Measurements from ENCODE around the gene PDGFB. TPM values are rescaled to one million over a fixed set of nuclear protein-coding genes. Genes with fewer than 3 reads are reported as not detected.

PDGFB gene
- total and polyA plus RNA-seq, 2 experiments from 2014 or later: 2.5 to 4.3 TPM

DNA sequence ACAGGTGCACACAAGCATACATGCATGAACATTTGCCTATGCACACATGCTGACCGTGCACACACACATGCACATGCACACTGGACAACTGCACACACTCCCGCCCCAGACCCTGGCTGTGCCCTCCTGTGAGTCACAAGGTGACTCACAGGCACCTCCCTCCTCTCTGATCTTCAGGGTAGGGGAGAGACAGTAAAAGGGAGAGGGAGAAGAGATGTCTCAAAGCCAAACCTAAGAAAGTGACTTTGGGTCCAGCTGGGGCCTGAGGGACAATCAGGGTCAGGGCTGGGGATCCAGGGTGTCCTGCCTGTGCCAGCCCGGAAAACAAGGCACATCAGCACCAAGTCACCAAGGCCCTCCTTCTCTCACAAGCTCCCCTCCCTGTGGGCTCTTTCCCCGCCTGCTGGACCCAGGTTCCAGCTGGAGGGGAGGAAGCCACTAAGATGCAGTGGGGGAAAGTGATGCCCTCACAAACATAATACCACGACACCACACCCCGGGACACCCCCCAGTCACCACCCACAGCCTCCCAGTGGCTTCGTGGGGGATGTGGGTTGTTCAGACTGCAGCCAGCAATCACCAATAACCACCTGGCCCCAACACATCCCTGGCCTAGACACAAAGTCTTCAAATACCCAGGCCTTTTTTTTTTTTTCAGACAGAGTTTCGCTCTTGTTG, 39.3 kb downstream of the PDGFB start:
- H3K4me2 ChIP-seq: no peak overlapping the region
- H2AFZ ChIP-seq: no peak overlapping the region
- H4K20me1 ChIP-seq (ENCODE audit: insufficient read depth, poor library complexity, severe bottlenecking): no peaks in the 10 kb centered on the region
- no peaks in the 10 kb centered on the region for H3K27me3 ChIP-seq
- no peaks in the 10 kb centered on the region for H3K79me2 ChIP-seq
- no peaks in the 10 kb centered on the region for H3K4me1 ChIP-seq (ENCODE audit: insufficient read depth)
- TF ChIP-seq EZH2 (IDR thresholded peaks at IDR 0.05; ENCODE audit: borderline replicate concordance) (no peak), EZH2phosphoT487 (IDR thresholded peaks at IDR 0.05; ENCODE audit: low read depth, severe bottlenecking, unreplicated experiment) (no peak)
- WGBS (ENCODE audit: low lambda C conversion rate, missing lambda C conversion rate): 71% methylated on average over 8 of the region's 8 CpGs
- no peak overlapping the region for H3K4me3 ChIP-seq
- no peak overlapping the region for H3K27ac ChIP-seq
- H3K9me2 ChIP-seq (replicated peaks; ENCODE audit: insufficient read depth): no peaks in the 10 kb centered on the region
- H3K9me3 ChIP-seq (ENCODE audit: low read depth): no peaks in the 10 kb centered on the region
- peak; percentile 65 for DNase-seq (ENCODE audit: low spot score)
- H3K36me3 ChIP-seq (replicated peaks; ENCODE audit: insufficient read depth, low read depth): no peaks in the 10 kb centered on the region

GRCh38 chr22:39204216-39204615, 40.6 kb downstream of the PDGFB start:
- Histone ChIP-seq H3K9me3 (ENCODE audit: low read depth) (no peaks in the 10 kb centered on the region), H3K9me2 (replicated peaks; ENCODE audit: insufficient read depth) (no peaks in the 10 kb centered on the region), H3K4me2 (no peak overlapping the region), H2AFZ (no peak overlapping the region), H4K20me1 (ENCODE audit: insufficient read depth, poor library complexity, severe bottlenecking) (no peaks in the 10 kb centered on the region), H3K27me3 (no peaks in the 10 kb centered on the region), H3K79me2 (no peaks in the 10 kb centered on the region), H3K4me1 (ENCODE audit: insufficient read depth) (no peaks in the 10 kb centered on the region), H3K4me3 (no peak overlapping the region), H3K36me3 (replicated peaks; ENCODE audit: insufficient read depth, low read depth) (no peaks in the 10 kb centered on the region), H3K27ac (no peak overlapping the region)
- WGBS (ENCODE audit: low lambda C conversion rate, missing lambda C conversion rate): 95% methylated on average over 8 of the region's 8 CpGs
- TF ChIP-seq CTCF (IDR thresholded peaks at IDR 0.05; ENCODE audit: poor library complexity) (no peak), EZH2 (IDR thresholded peaks at IDR 0.05; ENCODE audit: borderline replicate concordance) (no peak), EZH2phosphoT487 (IDR thresholded peaks at IDR 0.05; ENCODE audit: low read depth, severe bottlenecking, unreplicated experiment) (no peak)
- DNase-seq (ENCODE audit: low spot score): no peak

- TF ChIP-seq EZH2phosphoT487 (IDR thresholded peaks at IDR 0.05; ENCODE audit: low read depth, severe bottlenecking, unreplicated experiment) (no peak), EZH2 (IDR thresholded peaks at IDR 0.05; ENCODE audit: borderline replicate concordance) (no peak)
- Histone ChIP-seq H3K9me2 (replicated peaks; ENCODE audit: insufficient read depth) (no peaks in the 10 kb centered on the region), H3K79me2 (no peaks in the 10 kb centered on the region), H3K4me3 (no peak overlapping the region), H3K9me3 (ENCODE audit: low read depth) (no peaks in the 10 kb centered on the region), H4K20me1 (ENCODE audit: insufficient read depth, poor library complexity, severe bottlenecking) (no peaks in the 10 kb centered on the region), H3K36me3 (replicated peaks; ENCODE audit: insufficient read depth, low read depth) (no peaks in the 10 kb centered on the region), H2AFZ (no peak overlapping the region), H3K4me2 (no peak overlapping the region), H3K4me1 (ENCODE audit: insufficient read depth) (no peaks in the 10 kb centered on the region), H3K27ac (no peak overlapping the region), H3K27me3 (no peaks in the 10 kb centered on the region)
- WGBS (ENCODE audit: low lambda C conversion rate, missing lambda C conversion rate): 92% methylated on average over 5 of the region's 5 CpGs
- DNase-seq (ENCODE audit: low spot score): no peak
Observed at GRCh38 chr22:39197578-39197977, 47.2 kb downstream of the PDGFB start.

DNA sequence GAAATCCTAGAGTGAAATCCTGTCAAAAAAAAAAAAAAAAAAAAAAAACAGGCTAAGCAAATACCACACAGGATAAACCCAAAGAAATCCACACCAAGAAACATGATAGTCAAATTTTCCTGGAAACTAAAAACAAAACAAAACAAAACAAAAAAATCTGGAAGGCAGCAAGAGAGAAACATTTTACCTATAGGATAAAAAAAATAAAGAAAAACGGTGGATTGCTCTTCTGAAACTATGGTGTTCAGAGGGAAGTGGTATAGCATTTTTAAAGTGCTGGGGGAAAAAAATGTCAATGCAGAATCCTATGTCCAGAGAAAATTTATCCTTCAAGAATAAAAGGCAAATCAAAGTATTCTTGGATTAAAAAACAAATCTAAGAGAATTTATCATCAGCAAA, 50.7 kb downstream of the PDGFB start:
- Histone ChIP-seq H3K4me3 (no peak overlapping the region), H3K27me3 (no peaks in the 10 kb centered on the region), H3K4me1 (ENCODE audit: insufficient read depth) (no peaks in the 10 kb centered on the region), H2AFZ (no peak overlapping the region), H3K36me3 (replicated peaks; ENCODE audit: insufficient read depth, low read depth) (no peaks in the 10 kb centered on the region), H3K9me3 (ENCODE audit: low read depth) (no peaks in the 10 kb centered on the region), H3K9me2 (replicated peaks; ENCODE audit: insufficient read depth) (no peaks in the 10 kb centered on the region), H3K4me2 (no peak overlapping the region), H3K27ac (no peak overlapping the region), H3K79me2 (no peaks in the 10 kb centered on the region), H4K20me1 (ENCODE audit: insufficient read depth, poor library complexity, severe bottlenecking) (no peaks in the 10 kb centered on the region)
- no peak for DNase-seq (ENCODE audit: low spot score)
- 4% methylated on average over 1 of the region's 1 CpG for WGBS (ENCODE audit: low lambda C conversion rate, missing lambda C conversion rate)
- TF ChIP-seq CTCF (IDR thresholded peaks at IDR 0.05; ENCODE audit: poor library complexity): no peak
- no peak for TF ChIP-seq EZH2 (IDR thresholded peaks at IDR 0.05; ENCODE audit: borderline replicate concordance)
- TF ChIP-seq EZH2phosphoT487 (IDR thresholded peaks at IDR 0.05; ENCODE audit: low read depth, severe bottlenecking, unreplicated experiment): no peak

Measured in hepatocyte (in vitro differentiated cells).